MM.1S (cell line): ENCODE data around the gene GRB7.

ENCODE experiments used
- EZH2 ChIP-seq: fragments of 300-600 bp; sonication (generic); optimal IDR thresholded peaks from 2 replicates; pipeline ENCODE3; 2017; ENCODE audit warnings: low read depth, mild to moderate bottlenecking, antibody characterized with exemption, low read length, mixed read lengths
- EZH2phosphoT487 ChIP-seq: fragments of 300-600 bp; sonication (generic); IDR thresholded peaks from 2 replicates; pipeline ENCODE4 v1.6.1; 2018; ENCODE audit warnings: antibody characterized with exemption, low read length
- TF ChIP-seq, protein P1 (sequence below): fragments of 300-600 bp; sonication (generic); IDR thresholded peaks from 2 replicates; pipeline ENCODE4 v1.5.1; 2016; ENCODE audit warnings: antibody characterized with exemption, low read length, mixed read lengths

DNA sequence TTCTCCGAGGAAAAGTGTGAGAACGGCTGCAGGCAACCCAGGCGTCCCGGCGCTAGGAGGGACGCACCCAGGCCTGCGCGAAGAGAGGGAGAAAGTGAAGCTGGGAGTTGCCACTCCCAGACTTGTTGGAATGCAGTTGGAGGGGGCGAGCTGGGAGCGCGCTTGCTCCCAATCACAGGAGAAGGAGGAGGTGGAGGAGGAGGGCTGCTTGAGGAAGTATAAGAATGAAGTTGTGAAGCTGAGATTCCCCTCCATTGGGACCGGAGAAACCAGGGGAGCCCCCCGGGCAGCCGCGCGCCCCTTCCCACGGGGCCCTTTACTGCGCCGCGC is 38.0 kb upstream of the GRB7 start, which contains the start of gene ERBB2:
- TF ChIP-seq EZH2phosphoT487 (no peak), EZH2 (no peak)
- TF ChIP-seq, protein P1, sequence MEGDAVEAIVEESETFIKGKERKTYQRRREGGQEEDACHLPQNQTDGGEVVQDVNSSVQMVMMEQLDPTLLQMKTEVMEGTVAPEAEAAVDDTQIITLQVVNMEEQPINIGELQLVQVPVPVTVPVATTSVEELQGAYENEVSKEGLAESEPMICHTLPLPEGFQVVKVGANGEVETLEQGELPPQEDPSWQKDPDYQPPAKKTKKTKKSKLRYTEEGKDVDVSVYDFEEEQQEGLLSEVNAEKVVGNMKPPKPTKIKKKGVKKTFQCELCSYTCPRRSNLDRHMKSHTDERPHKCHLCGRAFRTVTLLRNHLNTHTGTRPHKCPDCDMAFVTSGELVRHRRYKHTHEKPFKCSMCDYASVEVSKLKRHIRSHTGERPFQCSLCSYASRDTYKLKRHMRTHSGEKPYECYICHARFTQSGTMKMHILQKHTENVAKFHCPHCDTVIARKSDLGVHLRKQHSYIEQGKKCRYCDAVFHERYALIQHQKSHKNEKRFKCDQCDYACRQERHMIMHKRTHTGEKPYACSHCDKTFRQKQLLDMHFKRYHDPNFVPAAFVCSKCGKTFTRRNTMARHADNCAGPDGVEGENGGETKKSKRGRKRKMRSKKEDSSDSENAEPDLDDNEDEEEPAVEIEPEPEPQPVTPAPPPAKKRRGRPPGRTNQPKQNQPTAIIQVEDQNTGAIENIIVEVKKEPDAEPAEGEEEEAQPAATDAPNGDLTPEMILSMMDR, result no peak
